ENCODE measurements around the gene AADACL4.

DNA sequence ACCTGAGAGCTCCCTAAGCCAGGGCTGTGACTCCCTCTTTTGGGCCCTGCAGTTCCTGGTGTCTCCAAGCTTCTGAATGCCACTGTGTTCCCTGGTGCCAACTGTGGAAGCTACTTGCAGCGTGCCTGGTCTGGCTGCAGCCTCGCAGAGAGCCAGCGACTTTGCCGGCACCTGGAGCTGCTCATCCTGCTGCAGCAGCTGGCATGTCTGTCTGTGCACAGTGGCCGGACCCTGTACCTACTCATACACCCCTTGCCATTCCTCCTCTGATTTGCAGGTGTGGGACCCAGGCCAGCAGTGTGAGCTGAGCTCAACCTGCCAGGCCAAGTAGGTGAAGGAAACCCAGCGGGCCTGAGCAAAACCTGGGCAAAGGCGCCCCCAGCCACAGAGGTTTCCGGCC, 12.3 kb upstream of the AADACL4 start:
- TF ChIP-seq, protein P1, sequence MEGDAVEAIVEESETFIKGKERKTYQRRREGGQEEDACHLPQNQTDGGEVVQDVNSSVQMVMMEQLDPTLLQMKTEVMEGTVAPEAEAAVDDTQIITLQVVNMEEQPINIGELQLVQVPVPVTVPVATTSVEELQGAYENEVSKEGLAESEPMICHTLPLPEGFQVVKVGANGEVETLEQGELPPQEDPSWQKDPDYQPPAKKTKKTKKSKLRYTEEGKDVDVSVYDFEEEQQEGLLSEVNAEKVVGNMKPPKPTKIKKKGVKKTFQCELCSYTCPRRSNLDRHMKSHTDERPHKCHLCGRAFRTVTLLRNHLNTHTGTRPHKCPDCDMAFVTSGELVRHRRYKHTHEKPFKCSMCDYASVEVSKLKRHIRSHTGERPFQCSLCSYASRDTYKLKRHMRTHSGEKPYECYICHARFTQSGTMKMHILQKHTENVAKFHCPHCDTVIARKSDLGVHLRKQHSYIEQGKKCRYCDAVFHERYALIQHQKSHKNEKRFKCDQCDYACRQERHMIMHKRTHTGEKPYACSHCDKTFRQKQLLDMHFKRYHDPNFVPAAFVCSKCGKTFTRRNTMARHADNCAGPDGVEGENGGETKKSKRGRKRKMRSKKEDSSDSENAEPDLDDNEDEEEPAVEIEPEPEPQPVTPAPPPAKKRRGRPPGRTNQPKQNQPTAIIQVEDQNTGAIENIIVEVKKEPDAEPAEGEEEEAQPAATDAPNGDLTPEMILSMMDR (IDR thresholded peaks at IDR 0.05), result no peak
- TF ChIP-seq POLR2A (IDR thresholded peaks at IDR 0.05), result no peak
